GOT3 (cell line): ENCODE measurements around the gene ADCY7.

Source experiments
- DNase-seq: peaks from one replicate; lab custom pipeline; 2025; ENCODE audit warnings: mixed read lengths; lab: John Stamatoyannopoulos, UW

Gene ADCY7

DNA sequence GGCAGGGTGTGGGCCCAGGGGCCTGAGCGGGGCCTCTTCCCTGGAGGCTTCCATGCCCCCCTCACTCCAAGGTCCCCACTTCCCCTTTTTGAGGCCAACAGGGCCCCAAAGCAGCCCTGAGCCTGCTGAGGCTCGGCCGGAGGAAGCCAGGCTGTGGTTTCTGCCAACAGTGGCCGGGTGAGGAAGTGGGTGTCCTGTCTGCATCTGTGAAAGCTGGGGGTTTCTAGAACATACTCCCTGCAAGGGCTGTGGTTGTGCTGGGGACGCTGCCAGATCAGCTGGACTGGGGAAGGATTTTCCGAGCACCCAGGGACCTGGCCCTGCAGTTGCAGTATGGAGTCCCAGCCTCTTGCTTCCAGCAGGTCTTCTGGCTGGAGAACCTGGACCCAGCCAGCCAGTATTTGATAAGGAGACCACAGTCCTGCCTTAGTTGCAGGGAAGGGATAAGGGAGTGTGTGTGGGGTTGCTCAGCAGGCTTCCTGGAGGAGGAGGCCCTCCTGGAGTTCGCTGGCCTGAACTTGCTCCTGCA lies 15.7 kb downstream of the ADCY7 start:
- DNase-seq, result no peak

DNA sequence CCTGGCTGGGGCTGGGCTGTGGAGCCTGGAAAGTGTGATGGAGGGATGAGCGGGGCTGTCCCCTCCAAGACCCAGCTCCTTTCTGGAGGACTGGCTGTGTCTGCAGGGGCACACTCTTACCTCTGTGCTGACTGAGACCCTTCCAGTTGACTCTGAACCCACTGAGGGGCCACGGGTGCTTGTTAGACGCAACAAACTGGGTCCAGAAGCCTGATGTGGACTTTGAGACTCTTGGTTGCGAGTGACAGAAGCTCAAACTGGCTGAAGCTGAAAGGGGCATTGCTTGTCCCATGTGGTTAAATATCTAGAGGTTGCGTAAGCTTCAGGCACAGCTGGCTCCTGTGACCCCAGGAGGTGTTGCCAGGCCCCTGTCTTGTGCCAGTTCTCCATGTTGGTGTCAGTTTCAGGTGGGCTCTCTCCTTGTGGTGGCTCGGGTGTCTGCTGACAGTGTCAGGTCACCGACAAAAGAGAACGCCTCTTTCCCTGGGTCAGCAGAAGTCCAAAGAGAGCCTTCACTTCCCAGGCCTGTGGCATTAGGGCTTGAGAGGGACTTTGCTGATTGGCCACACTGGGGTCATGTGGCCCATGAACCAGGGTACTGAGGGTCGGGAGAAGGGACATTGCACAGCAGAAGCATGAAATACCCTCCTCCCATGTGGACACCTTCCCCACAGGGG lies 16.7 kb downstream of the ADCY7 start:
- DNase-seq, result no peak

DNA sequence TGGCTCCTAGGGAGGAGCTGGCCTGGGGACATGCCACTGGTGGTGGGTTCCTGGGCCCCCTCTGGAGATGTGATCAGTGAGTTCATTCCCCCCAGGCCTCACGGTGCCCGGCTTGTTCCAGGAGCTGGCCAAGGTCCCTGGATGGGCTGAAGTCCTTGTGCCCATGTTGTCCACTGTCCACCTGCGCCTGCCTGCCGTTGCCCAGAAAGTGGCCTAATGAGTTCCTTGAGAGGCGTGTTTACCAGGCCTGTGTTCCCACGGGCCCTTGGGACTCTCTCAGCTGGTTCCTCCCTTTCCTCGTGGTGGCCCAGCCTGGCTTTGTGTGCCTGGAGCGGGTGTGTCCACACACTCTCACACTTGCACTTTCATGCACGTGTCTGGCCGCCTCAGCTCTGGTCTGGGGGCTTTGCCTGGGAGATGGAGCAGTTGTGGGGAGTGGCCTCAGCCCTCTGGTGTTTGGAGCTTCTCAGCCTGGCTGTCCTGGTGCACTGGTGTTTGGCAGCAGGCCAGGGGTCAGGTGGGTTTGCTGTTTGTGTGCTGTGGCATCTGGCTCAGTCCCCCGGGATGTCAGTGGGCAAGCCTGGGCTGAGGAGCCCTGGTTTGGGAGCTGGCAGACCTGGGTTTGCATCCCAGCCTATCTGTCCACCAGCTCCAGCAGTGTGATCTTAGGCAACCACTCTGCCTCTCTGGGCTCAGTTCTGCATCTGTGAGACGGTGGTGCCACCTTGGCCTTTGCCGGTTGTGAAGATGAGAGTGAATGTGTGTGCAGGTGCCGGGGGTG lies 18.0 kb downstream of the ADCY7 start:
- DNase-seq, result no peak

DNA sequence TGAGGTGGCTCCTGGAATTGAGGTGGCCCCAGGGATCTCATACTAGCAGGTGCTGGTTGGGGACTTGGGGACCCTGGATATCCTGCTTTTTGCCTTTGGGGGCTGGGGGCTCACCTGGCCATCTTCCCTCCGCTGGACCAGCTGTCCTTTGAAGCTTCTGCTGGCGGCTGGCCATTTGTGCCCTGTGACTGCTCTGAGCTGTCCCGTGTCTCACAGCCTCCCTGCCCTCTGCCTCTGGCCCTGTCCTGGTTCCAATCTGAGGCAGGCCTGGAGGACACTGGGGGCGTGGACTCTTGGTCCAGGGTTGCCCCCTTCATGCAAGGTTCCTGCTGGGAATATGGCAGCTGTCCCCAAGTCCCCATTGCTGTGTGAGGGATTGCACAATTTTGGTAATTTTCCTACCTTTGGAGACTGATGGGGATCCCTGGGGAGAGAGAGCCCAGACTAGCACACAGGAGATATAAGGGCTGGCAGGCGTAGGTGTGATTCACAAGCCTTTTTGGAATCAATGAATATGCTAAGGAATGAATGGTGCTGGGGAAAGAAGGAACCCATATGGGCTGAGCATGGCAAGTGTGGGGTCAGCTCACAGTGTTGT lies 19.2 kb downstream of the ADCY7 start:
- DNase-seq, result no peak

DNA sequence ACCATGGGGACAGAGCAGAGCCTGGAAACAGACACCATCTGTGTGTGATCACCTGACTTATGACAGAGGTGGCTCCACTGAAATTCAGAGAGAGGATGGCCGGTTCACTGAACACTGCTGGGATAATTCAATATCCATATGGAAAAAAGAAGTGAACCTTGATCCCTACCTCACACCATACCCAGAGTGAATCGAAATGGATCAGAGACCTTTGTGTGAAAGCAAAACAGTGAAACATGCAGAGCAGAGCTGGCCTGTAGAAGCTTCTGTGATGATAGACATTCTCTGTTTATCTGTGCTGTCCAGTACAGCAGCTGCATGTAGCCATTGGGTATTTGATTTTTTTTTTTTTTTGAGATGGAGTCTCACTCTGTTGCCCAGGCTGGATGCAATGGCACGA lies 20.3 kb downstream of the ADCY7 start:
- no peak for DNase-seq

DNA sequence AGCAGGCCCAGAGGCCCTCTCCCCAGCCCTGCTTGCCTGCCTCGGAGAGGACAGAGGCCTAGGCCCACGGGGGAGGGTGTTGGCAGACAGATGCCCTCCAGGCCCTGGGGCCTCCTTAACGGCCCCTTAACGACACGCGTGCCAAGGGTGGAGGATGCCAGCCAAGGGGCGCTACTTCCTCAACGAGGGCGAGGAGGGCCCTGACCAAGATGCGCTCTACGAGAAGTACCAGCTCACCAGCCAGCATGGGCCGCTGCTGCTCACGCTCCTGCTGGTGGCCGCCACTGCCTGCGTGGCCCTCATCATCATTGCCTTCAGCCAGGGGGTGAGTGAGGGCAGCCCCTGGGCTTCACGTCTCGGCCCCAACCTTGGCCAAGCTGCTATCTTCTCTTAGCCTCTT lies 21.7 kb downstream of the ADCY7 start:
- no peak for DNase-seq

DNA sequence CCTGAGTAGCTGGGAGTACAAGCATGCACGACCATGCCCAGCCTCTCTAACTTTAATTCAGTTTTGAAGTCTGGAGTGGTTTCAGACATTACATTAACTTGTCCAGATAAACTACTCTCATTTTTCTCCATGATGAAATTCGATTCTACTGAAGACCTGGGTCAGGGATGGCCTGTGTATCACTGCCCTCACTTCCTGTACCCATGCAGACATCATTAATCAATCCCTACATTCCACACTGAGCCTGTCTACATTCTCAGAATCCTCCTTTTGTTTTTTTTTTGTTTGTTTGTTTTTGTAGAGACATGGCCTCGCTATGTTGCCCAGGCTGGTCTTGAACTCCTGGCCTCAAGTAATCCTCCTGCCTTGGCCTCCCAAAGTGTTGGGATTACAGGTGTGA lies 22.6 kb downstream of the ADCY7 start:
- DNase-seq, result no peak

DNA sequence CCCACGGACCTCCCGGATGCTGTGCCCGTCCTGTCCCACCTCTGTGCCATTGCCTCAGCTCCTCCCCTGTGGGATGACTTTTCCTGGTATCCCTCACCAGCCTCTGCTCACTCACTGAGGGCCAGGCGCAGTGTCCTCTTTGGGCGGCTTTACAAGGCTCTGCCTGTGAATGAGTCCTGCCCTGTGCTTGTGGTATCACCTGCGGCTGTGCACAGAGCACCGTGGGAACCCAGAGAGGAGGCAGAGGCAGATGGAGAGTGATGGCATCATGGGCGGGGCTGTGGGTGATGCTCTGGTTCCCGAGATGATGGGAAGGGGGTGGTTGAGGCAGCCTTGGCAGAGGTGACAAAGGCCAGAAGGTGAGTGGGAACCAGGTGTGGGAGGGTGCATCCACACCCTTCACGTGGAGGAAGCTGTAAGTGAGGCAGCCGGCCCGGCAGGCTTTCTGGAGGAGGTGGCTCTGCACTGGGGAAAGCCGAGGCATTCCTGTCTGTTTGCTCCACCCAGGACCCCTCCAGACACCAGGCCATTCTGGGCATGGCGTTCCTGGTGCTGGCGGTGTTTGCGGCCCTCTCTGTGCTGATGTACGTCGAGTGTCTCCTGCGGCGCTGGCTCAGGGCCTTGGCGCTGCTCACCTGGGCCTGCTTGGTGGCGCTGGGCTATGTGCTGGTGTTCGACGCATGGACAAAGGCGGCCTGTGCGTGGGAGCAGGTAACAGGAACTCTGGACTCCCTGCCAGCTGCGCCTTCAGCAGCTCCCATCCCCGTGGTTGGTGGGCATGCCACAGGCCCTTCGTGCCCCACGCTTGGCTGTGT lies 23.8 kb downstream of the ADCY7 start:
- no peak for DNase-seq

DNA sequence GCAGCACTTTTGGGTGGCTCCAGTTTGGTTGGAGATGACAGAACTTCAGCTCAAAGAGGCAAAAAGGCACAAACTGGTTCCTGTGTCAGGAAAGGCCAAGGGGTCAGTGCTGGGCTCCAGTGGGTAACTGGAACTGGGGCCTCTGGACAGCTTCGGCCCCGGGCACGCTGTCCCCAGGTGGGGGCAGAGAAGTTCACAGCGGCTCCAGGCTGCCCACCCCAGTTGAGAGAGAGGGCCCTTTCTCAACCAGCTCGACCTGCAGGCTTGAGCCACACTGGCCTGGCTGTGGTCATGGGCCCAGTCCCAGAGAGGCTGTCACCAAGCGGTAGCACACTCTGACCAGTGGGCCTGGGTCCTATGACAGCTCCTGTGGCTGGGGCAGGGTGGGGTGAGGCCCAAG lies 24.5 kb downstream of the ADCY7 start:
- DNase-seq, result no peak

DNA sequence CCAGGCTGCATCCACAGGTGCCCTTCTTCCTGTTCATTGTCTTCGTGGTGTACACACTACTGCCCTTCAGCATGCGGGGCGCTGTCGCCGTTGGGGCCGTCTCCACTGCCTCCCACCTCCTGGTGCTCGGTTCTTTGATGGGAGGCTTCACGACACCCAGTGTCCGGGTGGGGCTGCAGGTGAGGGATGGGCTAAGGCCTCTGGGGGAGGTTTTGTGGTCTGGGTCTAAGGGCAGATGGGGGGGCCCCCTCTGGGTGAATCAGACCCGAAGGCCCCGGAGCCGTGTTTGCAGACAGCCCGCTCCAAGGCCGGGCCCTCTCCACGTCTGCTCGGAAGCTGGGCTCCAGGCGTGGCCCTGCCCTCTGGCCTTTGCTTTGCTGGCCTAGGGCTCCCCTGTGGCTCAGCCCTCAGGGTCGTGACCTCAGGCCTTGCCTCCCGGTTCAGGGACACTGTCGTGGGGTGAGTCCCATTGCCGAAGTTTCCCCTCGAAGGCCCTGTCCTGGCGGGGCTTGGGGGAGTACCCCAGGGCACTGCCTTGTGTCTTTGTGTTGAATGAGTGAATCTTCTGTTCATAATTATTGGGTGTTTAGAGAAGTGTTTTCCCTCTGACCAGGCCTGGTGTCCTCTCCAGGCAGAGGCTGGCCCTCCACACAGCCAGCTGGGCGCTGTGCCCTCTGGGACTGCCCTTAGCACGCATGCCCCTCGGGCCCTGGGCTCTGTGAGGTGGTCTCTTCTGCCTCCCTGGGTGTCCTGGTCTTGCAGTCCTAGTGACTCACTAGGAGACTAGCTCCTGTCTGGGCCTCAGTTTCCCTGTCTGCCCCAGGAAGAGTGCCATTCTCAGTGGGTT lies 25.6 kb downstream of the ADCY7 start:
- DNase-seq, result no peak

DNA sequence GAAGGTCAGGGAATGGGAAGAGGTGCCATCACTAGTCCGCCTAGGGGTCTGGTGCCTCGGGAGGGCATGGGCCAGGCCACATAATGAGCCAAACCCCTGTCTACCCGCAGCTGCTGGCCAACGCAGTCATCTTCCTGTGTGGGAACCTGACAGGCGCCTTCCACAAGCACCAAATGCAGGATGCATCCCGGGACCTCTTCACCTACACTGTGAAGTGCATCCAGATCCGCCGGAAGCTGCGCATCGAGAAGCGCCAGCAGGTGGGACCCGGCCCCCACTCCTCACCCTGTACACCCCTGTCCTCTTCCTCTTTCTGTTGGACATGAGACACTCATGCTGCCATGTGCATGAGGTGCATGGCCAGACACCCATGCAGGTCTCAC lies 26.2 kb downstream of the ADCY7 start:
- DNase-seq, result no peak

DNA sequence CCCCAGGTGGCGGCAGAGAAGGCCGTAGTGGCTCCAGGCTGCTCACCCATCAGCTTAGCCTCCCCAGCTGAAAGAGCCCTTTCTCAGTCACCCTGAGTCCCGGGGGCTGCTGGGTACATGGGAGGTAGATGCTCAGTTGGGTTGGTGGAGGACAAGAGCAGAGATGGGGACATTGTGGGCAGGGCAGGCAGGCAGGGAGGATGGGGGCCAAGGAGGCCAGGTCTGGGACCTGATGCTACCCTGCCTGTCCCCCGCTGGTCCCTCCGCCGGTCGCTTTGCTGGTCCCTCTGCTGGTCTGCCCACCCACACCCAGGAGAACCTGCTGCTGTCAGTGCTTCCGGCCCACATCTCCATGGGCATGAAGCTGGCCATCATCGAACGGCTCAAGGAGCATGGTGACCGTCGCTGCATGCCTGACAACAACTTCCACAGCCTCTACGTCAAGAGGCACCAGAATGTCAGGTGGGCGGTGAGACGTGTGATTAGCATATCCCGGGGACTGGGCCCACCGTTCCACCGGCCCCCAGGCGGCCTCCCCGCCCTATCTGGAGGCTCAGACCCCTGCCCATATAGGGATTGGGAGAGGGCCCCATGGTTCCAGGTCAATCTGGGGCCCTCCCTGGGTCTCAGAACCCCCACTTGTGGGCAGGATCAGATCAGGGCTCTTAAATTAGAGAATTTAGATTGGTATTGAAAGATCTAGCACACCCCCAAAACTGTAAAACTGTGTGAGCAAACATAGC lies 26.9 kb downstream of the ADCY7 start:
- no peak for DNase-seq

DNA sequence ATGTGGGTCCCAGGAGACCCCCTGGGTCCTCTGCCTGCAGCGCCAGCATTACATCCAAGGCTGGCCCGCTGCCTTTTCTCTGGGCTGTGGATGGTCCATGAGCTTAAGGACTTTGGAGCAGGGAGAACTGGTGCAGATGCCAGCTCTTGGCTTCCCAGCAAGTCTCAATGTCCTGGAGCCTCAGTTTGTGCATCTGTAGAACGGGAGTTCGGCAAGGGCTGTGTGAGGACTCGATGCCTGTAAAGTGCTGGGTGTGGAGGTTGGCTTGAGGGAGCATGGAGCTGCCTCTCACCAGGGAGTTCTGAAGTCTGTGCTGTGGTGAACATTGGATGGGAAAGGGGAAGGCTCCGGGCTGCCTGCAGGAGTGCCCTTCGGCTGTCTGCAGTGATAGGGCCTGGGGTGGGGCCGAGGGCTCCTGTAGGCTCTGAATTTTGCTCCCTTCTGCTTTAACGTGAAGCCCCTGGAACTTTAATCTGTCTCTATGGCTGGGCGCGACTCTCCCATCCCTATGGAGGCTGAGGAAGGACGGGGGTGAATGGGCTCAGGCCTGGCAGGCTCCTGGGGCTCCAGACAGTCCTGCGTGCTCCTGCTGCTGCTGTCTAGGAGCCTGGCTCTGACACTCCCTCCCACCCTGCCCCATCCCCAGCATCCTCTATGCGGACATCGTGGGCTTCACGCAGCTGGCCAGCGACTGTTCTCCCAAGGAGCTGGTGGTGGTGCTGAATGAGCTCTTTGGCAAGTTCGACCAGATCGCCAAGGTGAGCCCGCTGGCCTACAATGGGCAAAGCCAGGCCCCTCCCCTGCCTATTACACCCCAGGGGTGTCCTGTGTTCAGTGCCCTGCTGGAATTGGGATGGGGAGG lies 27.9 kb downstream of the ADCY7 start:
- DNase-seq, result no peak

DNA sequence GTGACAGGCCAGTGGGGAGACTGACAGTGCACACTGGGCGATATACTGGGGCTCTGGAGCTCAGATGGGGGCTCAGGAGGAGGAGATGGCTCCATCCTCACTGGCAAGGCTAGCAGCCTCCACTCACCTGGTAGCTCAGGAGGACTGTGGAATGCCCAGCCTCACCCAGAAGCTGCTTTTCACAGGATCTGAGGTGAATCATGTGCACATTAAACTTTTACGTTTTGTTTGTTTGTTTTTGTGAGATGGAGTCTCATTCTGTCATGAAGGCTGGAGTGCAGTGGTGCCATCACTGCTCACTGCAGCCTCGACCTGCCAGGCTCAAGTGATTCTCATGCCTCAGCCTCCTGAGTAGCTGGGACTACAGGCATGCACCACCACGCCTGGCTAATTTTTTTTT lies 28.6 kb downstream of the ADCY7 start:
- no peak for DNase-seq

DNA sequence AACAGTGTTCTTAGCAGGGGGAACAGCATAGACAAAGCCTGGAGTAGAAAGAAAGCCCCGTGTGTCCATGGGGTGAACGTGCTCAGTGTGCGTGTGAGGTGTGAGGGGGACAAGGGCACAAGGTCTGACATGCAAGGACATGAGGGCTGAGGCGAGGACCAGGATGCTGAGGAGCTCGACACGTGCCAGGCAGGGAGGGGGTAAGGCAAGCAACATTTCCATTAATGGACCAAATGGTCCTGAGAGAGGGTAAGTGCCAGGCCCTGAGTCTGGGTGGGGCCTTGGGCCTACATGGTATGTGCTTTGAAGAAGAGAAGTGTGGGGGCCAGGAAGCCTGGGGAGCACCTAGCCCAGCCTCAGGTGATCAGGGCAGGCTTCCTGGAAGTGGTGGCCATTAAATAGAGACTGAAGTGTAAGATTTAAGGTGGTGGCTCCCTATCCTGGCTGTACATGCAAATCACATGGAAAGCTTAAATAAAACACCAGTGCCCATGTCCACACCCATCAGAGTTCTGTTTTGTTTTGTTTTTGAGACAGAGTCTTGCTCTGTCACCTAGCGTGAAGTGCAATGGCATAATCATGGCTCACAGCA lies 29.3 kb downstream of the ADCY7 start:
- no peak for DNase-seq

DNA sequence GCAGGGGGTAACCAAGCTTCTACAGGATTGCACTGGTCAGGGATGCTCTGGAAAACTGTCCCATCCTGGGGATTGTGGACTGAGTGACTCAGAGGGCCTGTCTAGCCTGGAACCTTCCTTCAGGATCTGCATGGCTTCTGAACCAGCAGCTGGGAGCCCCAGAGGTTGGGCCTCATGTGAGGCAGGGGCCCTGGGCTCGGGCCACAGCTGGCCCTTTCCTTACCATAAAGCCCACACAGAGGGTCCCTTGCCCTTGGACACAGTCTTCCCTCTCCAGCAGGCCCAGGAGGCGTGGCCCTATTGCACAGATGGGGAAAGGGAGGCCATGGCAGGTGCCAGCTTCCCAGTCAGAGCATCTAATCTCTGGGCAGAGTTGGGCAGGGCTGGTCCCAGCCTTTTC lies 30.5 kb downstream of the ADCY7 start:
- DNase-seq, result no peak

DNA sequence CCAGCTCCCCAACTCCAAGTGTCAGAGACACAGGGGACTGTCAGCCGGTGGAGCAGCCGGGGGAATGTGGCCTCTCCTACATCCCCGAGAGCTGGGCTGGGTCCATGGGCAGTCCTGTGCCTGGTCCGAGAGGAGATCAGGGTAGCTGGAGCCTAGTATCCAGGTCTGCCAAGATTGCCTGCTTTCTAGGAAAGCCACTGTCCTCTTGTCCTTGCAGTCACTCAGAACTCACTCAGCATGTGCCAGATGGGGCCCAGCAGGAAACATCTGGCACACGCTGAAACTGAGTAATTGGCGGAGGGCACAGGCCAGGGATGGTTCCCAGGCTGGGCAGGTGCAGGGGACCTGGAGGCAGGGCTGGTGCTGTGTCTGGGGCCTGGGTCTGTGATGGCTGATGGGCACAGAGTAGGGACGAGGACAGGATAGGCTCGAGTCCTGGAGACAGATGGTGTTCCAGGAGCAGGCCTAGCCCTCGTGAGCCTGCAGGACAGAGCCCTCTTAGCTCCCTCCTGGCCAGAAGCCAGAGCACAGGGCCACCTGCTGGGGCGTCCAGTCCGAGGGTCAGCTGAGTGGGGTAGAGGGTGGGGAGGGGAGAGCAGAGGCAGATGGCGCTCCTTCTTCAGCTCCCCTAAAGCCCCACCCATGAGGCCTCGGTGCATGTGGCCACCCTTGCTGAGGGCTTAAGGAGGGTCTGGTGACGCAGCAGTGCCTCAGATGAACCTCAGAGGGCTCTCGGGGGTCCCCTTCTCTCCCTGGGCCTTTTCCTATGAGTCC lies 31.1 kb downstream of the ADCY7 start:
- DNase-seq, result no peak

DNA sequence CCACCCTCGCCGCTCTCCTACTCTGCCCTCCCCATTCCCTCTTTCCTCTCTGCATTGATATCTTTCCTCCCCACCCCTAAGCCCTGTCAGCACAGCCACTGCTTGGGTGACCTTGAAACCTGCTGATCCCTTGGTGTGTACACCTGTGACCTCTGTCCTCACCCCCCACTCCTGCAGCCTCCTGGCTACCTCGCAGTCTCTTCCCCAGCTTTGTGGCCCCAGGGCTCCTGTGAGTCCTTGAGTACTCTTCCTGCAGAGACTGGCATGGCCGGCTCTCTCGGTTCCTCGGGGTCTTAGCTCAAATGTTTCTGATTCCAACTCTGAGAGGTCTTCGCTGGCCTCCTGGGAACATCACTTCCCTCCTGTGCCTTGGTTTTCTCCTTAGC lies 31.7 kb downstream of the ADCY7 start:
- no peak for DNase-seq
